PC-9 (cell line): ENCODE results near the gene CTNNAL1. TPM values are rescaled to one million over a fixed set of nuclear protein-coding genes. Genes with fewer than 3 reads are reported as not detected.

Source experiments
- BruUV-seq: library from RNA; stranded (reverse); fragments of 400-500 nt; replicated peaks from 2 replicates; lab custom pipeline; 2021; lab: Mats Ljungman, UMichigan
- CTCF ChIA-PET: fragments of 300-600 bp; sonication (Branson Sonifier 250); formaldehyde crosslinking; loops from one replicate; lab custom pipeline; 2022; ENCODE audit warnings: antibody characterized with exemption; lab: Charles Lee
- POLR2A ChIA-PET: fragments of 300-600 bp; sonication (Branson Sonifier 250); formaldehyde crosslinking; loops from one replicate; lab custom pipeline; 2022; ENCODE audit warnings: antibody characterized with exemption; ENCODE audit not compliant: unreplicated experiment; lab: Charles Lee
- DNase-seq, 2 experiments: peaks; one replicate each; pipeline versions ENCODE4 v3.0.0 to v3.0.0-alpha.2; 2015 to 2022; ENCODE audit warnings: mixed read lengths in 1 of 2
- H2AFZ ChIP-seq: fragments of 200-600 bp; sonication (generic); 2 replicates; pipeline ENCODE4 v1.8.1; 2017; ENCODE audit warnings: antibody characterized with exemption
- H3F3A ChIP-seq: fragments of 200-600 bp; sonication (generic); 2 replicates; pipeline ENCODE4 v1.8.1; 2017; ENCODE audit warnings: antibody characterized with exemption, mild to moderate bottlenecking, low read depth; ENCODE audit not compliant: insufficient read depth
- H3K27ac ChIP-seq: fragments of 200-600 bp; sonication (generic); 2 replicates; pipeline ENCODE4 v1.6.1; 2016; ENCODE audit warnings: mixed run types
- H3K27me3 ChIP-seq: fragments of 200-600 bp; sonication (generic); 2 replicates; pipeline ENCODE4 v1.6.1; 2016; ENCODE audit warnings: low read depth, mixed run types; ENCODE audit not compliant: insufficient read depth
- H3K36me3 ChIP-seq: fragments of 200-600 bp; sonication (generic); 2 replicates; pipeline ENCODE4 v1.6.1; 2016; ENCODE audit warnings: low read depth, mixed run types
- H3K4me1 ChIP-seq: fragments of 200-600 bp; sonication (generic); replicated peaks from 2 replicates; pipeline ENCODE4 v1.6.1; 2016; ENCODE audit warnings: mixed run types; ENCODE audit not compliant: insufficient read depth
- H3K4me2 ChIP-seq: fragments of 200-600 bp; sonication (generic); 2 replicates; pipeline ENCODE4 v1.6.1; 2017; ENCODE audit warnings: mixed run types
- H3K4me3 ChIP-seq: fragments of 200-600 bp; sonication (generic); 2 replicates; pipeline ENCODE4 v1.6.1; 2016; ENCODE audit warnings: mixed run types
- H3K79me2 ChIP-seq: fragments of 200-600 bp; sonication (generic); 2 replicates; pipeline ENCODE4 v1.6.1; 2017; ENCODE audit warnings: low read depth, mixed run types
- H3K9me2 ChIP-seq: fragments of 200-600 bp; sonication (generic); 2 replicates; pipeline ENCODE4 v1.8.1; 2017; ENCODE audit warnings: mild to moderate bottlenecking; ENCODE audit not compliant: insufficient read depth
- H3K9me3 ChIP-seq: fragments of 200-600 bp; sonication (generic); 2 replicates; pipeline ENCODE4 v1.8.1; 2016; ENCODE audit warnings: low read depth; ENCODE audit not compliant: insufficient read depth
- H4K20me1 ChIP-seq: fragments of 200-600 bp; sonication (generic); 2 replicates; pipeline ENCODE4 v1.8.1; 2017; ENCODE audit not compliant: insufficient read depth
- CTCF ChIP-seq: fragments of 200-600 bp; sonication (generic); conservative IDR thresholded peaks from 2 replicates; pipeline ENCODE4 v1.6.1; 2017; ENCODE audit warnings: mixed run types, antibody characterized with exemption, mild to moderate bottlenecking, moderate library complexity
- EZH2 ChIP-seq: fragments of 200-600 bp; sonication (generic); IDR thresholded peaks from 2 replicates; pipeline ENCODE4 v1.8.0; 2017; ENCODE audit warnings: antibody characterized with exemption, low read depth
- intact Hi-C: fragments of 100-400 bp; cut with micrococcal nuclease; formaldehyde crosslinking; loops from one replicate; pipeline ENCODE4 v1.10.0; 2022; ENCODE audit not compliant: unreplicated experiment
- total RNA-seq: library from RNA; stranded (reverse); gene quantifications from 2 replicates; pipeline ENCODE4 v1.2.3, GENCODE V29; 2021

Gene CTNNAL1
- total RNA-seq, 1 experiment from 2014 or later: 71.3 TPM

GRCh38 chr9:108997112-108997511 lies 16.2 kb downstream of the CTNNAL1 start:
- intact Hi-C loops: no loop called here
- peaks cover 11% of the 10 kb centered on the region for H3K4me1 ChIP-seq
- H3K4me2 ChIP-seq: no peak overlapping the region
- H4K20me1 ChIP-seq: no peaks in the 10 kb centered on the region
- DNase-seq: no peak
- 0 out of 2 replicates have a peak, but pooled peaks cover 4% of the 10 kb centered on the region for H3K9me2 ChIP-seq
- no peaks in the 10 kb centered on the region for H3K9me3 ChIP-seq
- ChIA-PET CTCF (no interaction called here), POLR2A (no interaction called here)
- BruUV-seq: no TSS peak
- H2AFZ ChIP-seq: no peak overlapping the region
- H3K4me3 ChIP-seq: no peak overlapping the region
- peaks cover 52% of the 10 kb centered on the region for H3K79me2 ChIP-seq
- peaks cover 19% of the 10 kb centered on the region for H3K36me3 ChIP-seq
- no peaks in the 10 kb centered on the region for H3K27me3 ChIP-seq
- no peak for TF ChIP-seq CTCF
- no peak for TF ChIP-seq EZH2
- peaks cover 14% of the 10 kb centered on the region; the same call in 1 of the 2 replicates for H3F3A ChIP-seq
- H3K27ac ChIP-seq: no peak overlapping the region

DNA sequence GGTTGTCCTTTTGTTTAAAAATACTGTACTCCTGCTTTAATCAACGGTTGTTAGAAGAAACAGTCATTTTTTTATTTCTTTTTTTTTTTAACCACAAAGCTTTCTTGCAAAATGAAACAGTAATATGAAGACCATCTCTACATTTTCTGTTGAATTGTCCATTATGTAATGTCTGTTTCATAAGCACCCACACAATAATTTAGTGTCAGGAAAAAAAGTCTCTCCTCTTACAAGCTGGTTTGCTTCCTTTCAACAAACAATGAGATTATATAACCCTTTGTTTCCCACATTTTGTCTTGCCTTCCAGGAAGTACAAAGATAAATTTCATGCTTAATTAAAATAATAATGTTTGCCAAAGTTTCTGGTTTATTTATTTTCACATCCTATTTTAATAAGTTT lies 16.7 kb downstream of the CTNNAL1 start:
- CTCF ChIA-PET: no interaction called here

GRCh38 chr9:108994695-108995094 lies 18.6 kb downstream of the CTNNAL1 start:
- intact Hi-C loops: no loop called here
- no peaks in the 10 kb centered on the region for H3K27me3 ChIP-seq
- no peak overlapping the region for H3K4me3 ChIP-seq
- H3K4me2 ChIP-seq: no peak overlapping the region
- peaks cover 29% of the 10 kb centered on the region for H3K36me3 ChIP-seq
- ChIA-PET CTCF (no interaction called here), POLR2A (no interaction called here)
- H3F3A ChIP-seq: no peaks in the 10 kb centered on the region
- no peak overlapping the region for H3K27ac ChIP-seq
- H3K4me1 ChIP-seq: no peaks in the 10 kb centered on the region
- H2AFZ ChIP-seq: no peak overlapping the region
- H3K9me3 ChIP-seq: no peaks in the 10 kb centered on the region
- no peak for TF ChIP-seq CTCF
- TF ChIP-seq EZH2: no peak
- peaks cover 35% of the 10 kb centered on the region for H3K79me2 ChIP-seq
- no TSS peak for BruUV-seq
- DNase-seq: no peak
- H4K20me1 ChIP-seq: no peaks in the 10 kb centered on the region
- 0 out of 2 replicates have a peak, but pooled peaks cover 4% of the 10 kb centered on the region for H3K9me2 ChIP-seq

More for the DNA sequence above, 16.7 kb downstream of the CTNNAL1 start:
- H3K27ac ChIP-seq: no peak overlapping the region
- no peak overlapping the region for H3K4me3 ChIP-seq
- peaks cover 21% of the 10 kb centered on the region for H3K36me3 ChIP-seq
- H3K27me3 ChIP-seq: no peaks in the 10 kb centered on the region
- POLR2A ChIA-PET: no interaction called here
- H3K9me3 ChIP-seq: no peaks in the 10 kb centered on the region
- peaks cover 9% of the 10 kb centered on the region; the same call in 1 of the 2 replicates for H3F3A ChIP-seq
- H2AFZ ChIP-seq: no peak overlapping the region
- BruUV-seq: no TSS peak
- H4K20me1 ChIP-seq: no peaks in the 10 kb centered on the region
- H3K4me2 ChIP-seq: no peak overlapping the region
- H3K4me1 ChIP-seq: peaks cover 6% of the 10 kb centered on the region
- DNase-seq: no peak
- intact Hi-C loops: no loop called here
- 0 out of 2 replicates have a peak, but pooled peaks cover 4% of the 10 kb centered on the region for H3K9me2 ChIP-seq
- H3K79me2 ChIP-seq: peaks cover 49% of the 10 kb centered on the region
- no peak for TF ChIP-seq EZH2
- no peak for TF ChIP-seq CTCF
